Ishikawa (cell line): ENCODE data around the gene SEMA4C.

ENCODE experiments used
- CEBPB ChIP-seq: IDR thresholded peaks from 2 replicates; pipeline ENCODE4 v1.6.1; 2012
- EP300 ChIP-seq: IDR thresholded peaks from 2 replicates; pipeline ENCODE4 v1.6.1; 2012; ENCODE audit warnings: borderline replicate concordance
- TF ChIP-seq, protein P1 (sequence below): IDR thresholded peaks from 2 replicates; pipeline ENCODE4 v1.6.1; 2012; ENCODE audit warnings: low read depth, mild to moderate bottlenecking

DNA sequence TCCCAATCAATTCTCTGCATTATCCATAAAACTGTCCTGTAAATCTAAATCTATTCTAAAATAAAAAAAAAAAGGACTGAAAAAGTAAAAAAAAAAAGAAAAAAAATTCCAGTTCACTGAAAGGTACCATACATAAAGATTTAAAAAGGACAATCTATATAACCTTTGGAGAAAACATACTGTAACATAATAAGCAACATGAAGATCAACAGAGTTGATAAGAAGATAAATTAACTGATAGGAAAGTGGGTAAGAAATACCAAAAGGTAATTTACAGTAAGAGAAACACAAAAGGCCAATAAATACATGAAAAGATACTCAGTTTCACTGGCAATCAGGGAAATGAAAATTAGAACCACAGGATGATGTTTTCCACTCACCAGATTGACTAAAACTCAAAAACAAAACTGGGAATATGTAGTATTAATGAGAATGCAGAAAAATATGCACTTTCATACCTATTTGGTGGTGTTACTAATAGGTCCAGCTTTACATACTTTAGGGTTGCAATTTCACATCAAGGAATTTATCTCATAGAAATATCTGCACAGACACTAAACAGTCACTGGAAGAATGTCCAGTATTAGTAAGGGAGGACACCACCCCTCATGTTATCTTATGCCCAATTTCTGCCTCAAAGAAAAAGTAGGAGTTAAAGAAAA is 48.3 kb upstream of the SEMA4C start:
- TF ChIP-seq, protein P1, sequence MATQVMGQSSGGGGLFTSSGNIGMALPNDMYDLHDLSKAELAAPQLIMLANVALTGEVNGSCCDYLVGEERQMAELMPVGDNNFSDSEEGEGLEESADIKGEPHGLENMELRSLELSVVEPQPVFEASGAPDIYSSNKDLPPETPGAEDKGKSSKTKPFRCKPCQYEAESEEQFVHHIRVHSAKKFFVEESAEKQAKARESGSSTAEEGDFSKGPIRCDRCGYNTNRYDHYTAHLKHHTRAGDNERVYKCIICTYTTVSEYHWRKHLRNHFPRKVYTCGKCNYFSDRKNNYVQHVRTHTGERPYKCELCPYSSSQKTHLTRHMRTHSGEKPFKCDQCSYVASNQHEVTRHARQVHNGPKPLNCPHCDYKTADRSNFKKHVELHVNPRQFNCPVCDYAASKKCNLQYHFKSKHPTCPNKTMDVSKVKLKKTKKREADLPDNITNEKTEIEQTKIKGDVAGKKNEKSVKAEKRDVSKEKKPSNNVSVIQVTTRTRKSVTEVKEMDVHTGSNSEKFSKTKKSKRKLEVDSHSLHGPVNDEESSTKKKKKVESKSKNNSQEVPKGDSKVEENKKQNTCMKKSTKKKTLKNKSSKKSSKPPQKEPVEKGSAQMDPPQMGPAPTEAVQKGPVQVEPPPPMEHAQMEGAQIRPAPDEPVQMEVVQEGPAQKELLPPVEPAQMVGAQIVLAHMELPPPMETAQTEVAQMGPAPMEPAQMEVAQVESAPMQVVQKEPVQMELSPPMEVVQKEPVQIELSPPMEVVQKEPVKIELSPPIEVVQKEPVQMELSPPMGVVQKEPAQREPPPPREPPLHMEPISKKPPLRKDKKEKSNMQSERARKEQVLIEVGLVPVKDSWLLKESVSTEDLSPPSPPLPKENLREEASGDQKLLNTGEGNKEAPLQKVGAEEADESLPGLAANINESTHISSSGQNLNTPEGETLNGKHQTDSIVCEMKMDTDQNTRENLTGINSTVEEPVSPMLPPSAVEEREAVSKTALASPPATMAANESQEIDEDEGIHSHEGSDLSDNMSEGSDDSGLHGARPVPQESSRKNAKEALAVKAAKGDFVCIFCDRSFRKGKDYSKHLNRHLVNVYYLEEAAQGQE, result no peak
- TF ChIP-seq EP300 (no peak), CEBPB (no peak)
